ENCODE measurements around the gene ADGRL2. TPM values are rescaled to one million over a fixed set of nuclear protein-coding genes. Genes with fewer than 3 reads are reported as not detected.

The ADGRL2 gene
- total RNA-seq, 4 donors from 2014 or later: 40.7 to 53.4 (median 44.2) TPM

DNA sequence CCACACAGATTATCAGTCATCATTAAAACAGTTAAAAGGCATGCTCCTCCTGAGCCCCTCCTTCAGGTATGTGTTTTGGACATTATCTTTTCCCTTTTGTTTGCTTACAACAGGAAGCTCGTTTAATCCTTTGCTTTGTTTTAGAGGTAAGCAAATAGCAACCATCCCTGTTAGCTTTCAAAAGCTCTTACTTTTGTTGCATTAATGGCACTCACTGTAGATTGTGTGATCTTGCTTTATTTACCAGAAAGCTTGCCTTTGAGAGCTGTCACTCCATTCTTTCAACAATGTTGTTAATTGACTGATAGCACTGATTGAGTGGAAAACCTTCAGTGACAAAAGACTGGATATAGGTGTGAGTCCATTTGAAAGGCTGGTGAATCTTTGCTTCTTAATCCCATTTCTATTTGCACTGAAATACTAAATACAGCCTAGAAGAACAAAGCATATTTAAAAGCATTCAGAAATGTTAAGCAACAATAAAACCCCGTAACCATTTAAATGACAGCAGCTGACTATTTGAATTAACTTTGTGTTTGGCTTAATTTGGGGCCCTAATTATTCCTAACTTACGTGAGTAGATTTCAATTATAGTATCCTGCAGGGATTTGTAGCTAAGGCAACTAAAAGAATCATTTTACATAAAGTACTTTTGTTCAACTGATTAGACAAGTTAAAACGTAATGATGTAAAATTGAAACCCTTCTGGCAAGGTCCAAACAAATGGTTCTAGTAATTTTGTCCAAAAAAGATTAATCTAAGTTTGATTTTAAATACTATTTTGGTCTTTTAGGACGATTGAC, 48.3 kb downstream of the ADGRL2 start:
- Histone ChIP-seq H3K27me3 (no peaks in the 10 kb centered on the region), H3K4me3 (no peak overlapping the region), H3K9me3 (no peaks in the 10 kb centered on the region), H3K36me3 (no peaks in the 10 kb centered on the region), H3K27ac (no peak overlapping the region), H3K4me1 (no peaks in the 10 kb centered on the region)
- 76% methylated on average over 5 of the region's 5 CpGs for WGBS
- TF ChIP-seq POLR2AphosphoS5 (IDR thresholded peaks at IDR 0.05) (no peak), POLR2A (IDR thresholded peaks at IDR 0.05) (no peak), EP300 (IDR thresholded peaks at IDR 0.05) (no peak)
- TF ChIP-seq, protein P1, sequence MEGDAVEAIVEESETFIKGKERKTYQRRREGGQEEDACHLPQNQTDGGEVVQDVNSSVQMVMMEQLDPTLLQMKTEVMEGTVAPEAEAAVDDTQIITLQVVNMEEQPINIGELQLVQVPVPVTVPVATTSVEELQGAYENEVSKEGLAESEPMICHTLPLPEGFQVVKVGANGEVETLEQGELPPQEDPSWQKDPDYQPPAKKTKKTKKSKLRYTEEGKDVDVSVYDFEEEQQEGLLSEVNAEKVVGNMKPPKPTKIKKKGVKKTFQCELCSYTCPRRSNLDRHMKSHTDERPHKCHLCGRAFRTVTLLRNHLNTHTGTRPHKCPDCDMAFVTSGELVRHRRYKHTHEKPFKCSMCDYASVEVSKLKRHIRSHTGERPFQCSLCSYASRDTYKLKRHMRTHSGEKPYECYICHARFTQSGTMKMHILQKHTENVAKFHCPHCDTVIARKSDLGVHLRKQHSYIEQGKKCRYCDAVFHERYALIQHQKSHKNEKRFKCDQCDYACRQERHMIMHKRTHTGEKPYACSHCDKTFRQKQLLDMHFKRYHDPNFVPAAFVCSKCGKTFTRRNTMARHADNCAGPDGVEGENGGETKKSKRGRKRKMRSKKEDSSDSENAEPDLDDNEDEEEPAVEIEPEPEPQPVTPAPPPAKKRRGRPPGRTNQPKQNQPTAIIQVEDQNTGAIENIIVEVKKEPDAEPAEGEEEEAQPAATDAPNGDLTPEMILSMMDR (IDR thresholded peaks at IDR 0.05): no peak
- DNase-seq (ENCODE audit: low spot score in 2 of 2): no peak

DNA sequence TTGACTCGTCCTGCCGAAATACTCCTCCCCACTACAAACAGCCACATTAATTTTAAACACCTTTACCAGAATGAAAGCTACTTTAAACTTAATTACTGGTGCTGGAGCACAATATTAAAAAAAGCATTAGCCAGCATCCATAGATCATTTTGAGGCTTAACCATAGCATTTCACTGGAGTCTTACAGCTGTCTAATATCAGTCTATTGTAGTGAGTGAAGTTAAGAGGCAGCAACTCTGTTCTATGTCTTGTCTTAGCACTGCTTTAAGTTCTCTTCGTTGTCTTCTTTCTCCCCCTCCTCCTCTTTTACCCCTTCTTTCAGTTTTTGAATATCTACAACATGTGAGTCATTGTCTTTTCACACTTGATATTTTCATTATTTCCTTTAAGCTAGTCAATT, 49.3 kb downstream of the ADGRL2 start:
- Histone ChIP-seq H3K27ac (no peak overlapping the region), H3K4me1 (no peaks in the 10 kb centered on the region), H3K36me3 (no peaks in the 10 kb centered on the region), H3K4me3 (no peak overlapping the region), H3K27me3 (no peaks in the 10 kb centered on the region), H3K9me3 (no peaks in the 10 kb centered on the region)
- TF ChIP-seq, protein P1 (IDR thresholded peaks at IDR 0.05): no peak
- no peak for TF ChIP-seq POLR2A (IDR thresholded peaks at IDR 0.05)
- no peak for DNase-seq (ENCODE audit: low spot score in 2 of 2)
- WGBS: 81% methylated on average over 3 of the region's 3 CpGs

GRCh38 chr1:81850495-81850894, 49.8 kb downstream of the ADGRL2 start:
- TF ChIP-seq POLR2AphosphoS5 (IDR thresholded peaks at IDR 0.05) (no peak), POLR2A (IDR thresholded peaks at IDR 0.05) (no peak), EP300 (IDR thresholded peaks at IDR 0.05) (no peak)
- TF ChIP-seq, protein P1 (IDR thresholded peaks at IDR 0.05): no peak
- Histone ChIP-seq H3K27ac (no peak overlapping the region), H3K4me1 (no peaks in the 10 kb centered on the region), H3K36me3 (no peaks in the 10 kb centered on the region), H3K9me3 (no peaks in the 10 kb centered on the region), H3K4me3 (no peak overlapping the region), H3K27me3 (no peaks in the 10 kb centered on the region)
- no peak for DNase-seq (ENCODE audit: low spot score in 2 of 2)

DNA sequence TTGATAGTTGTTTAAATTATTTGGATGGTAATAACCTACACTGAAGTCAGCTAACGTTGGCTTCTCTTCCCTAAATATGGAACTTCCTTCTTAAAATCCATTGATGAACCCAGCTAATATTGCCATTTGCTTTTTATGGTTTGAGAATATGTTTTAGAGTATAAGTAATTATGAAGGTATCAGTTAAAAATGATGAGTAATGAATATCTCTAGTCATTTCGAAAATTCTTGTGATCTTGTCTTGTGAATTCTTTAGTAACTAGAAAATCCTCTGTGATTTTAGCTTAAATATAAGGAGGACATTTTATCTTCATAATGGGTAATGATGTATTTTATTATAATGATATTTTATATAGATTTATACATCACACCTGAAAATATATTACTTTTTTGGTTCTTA, 50.5 kb downstream of the ADGRL2 start:
- Histone ChIP-seq H3K9me3 (no peaks in the 10 kb centered on the region), H3K27ac (no peak overlapping the region), H3K36me3 (no peaks in the 10 kb centered on the region), H3K4me1 (no peaks in the 10 kb centered on the region), H3K27me3 (no peaks in the 10 kb centered on the region), H3K4me3 (no peak overlapping the region)
- TF ChIP-seq POLR2AphosphoS5 (IDR thresholded peaks at IDR 0.05): no peak
- no peak for TF ChIP-seq EP300 (IDR thresholded peaks at IDR 0.05)
- no peak for TF ChIP-seq POLR2A (IDR thresholded peaks at IDR 0.05)
- TF ChIP-seq, protein P1 (IDR thresholded peaks at IDR 0.05): no peak
- WGBS: 89% methylated on average over 2 of the region's 2 CpGs
- no peak for DNase-seq (ENCODE audit: low spot score in 2 of 2)

DNA sequence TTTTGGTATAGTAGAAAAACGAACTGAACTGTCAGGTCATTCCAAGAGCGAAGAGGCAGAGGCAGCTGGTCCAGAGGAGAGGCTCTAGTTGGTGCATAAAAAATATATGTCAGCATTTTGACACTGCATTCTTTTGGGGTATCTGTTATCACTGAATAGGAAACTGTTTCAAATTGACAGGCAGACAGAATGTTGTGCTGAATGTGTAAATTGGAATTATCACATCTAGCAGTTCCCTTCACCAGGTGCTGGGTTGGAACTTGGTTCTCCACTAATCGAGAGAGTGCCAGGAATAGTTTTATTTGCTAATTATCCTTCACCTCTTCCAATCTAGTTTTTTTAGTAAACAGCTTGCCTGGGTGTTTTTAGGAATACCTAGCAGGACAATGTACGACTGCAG, 52.2 kb downstream of the ADGRL2 start:
- Histone ChIP-seq H3K4me1 (no peaks in the 10 kb centered on the region), H3K27me3 (no peaks in the 10 kb centered on the region), H3K36me3 (no peaks in the 10 kb centered on the region), H3K9me3 (no peaks in the 10 kb centered on the region), H3K27ac (no peak overlapping the region), H3K4me3 (no peak overlapping the region)
- TF ChIP-seq POLR2AphosphoS5 (IDR thresholded peaks at IDR 0.05): no peak
- WGBS: 68% methylated on average over 4 of the region's 4 CpGs
- no peak for DNase-seq (ENCODE audit: low spot score in 2 of 2)

DNA sequence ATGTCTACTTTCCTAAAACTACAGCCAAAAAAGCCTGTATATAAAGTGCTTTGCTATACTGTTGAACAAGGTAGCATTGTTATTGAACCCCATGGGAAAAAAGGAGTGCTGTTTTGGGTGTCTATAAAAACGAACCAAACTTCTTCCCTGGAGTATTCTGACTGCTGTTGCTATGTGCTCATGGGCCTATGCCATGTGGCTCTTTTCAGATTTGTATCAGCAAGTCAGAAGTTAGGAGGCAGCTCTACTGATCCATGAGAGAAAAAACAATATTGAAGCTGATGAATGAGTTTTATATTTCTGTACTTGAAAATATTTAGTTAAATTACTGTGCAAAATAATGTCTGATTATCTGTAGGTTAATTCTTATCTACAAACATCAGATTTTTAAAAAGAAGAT, 66.5 kb downstream of the ADGRL2 start:
- Histone ChIP-seq H3K27me3 (no peaks in the 10 kb centered on the region), H3K4me1 (no peaks in the 10 kb centered on the region), H3K4me3 (no peak overlapping the region), H3K36me3 (no peaks in the 10 kb centered on the region), H3K9me3 (no peaks in the 10 kb centered on the region), H3K27ac (no peak overlapping the region)
- DNase-seq (ENCODE audit: low spot score in 2 of 2): no peak
- 15% methylated on average over 1 of the region's 1 CpG for WGBS
- TF ChIP-seq POLR2A (IDR thresholded peaks at IDR 0.05): no peak
- TF ChIP-seq, protein P1 (IDR thresholded peaks at IDR 0.05): no peak
- no peak for TF ChIP-seq POLR2AphosphoS5 (IDR thresholded peaks at IDR 0.05)
- TF ChIP-seq EP300 (IDR thresholded peaks at IDR 0.05): no peak

Measured in suprapubic skin (tissue), 4 donors.